HEK293 (cell line): ENCODE measurements around the gene TYSND1.

Source experiments
- TCF7L2 ChIP-seq: IDR thresholded peaks from 2 replicates; pipeline ENCODE4 v1.6.1; 2011; ENCODE audit warnings: low read depth, mild to moderate bottlenecking, inconsistent platforms, low read length, moderate library complexity, borderline replicate concordance
- ZNF214 ChIP-seq: fragments of 450-650 bp; formaldehyde crosslinking; IDR thresholded peaks from 2 replicates; pipeline ENCODE4 v1.5.1; 2017; ENCODE audit warnings: missing biosample characterization, mild to moderate bottlenecking, missing genetic modification characterization, borderline replicate concordance
- ZNF350 ChIP-seq: fragments of 450-650 bp; formaldehyde crosslinking; IDR thresholded peaks from 2 replicates; pipeline ENCODE4 v1.5.0; 2017; ENCODE audit warnings: missing biosample characterization, mild to moderate bottlenecking, missing genetic modification characterization
- ZNF660 ChIP-seq: fragments of 450-650 bp; IDR thresholded peaks from 2 replicates; pipeline ENCODE4 v1.5.1; 2018; ENCODE audit warnings: missing biosample characterization, mild to moderate bottlenecking, missing genetic modification characterization
- TF ChIP-seq, protein P1 (sequence below): fragments of 450-650 bp; formaldehyde crosslinking; IDR thresholded peaks from 2 replicates; pipeline ENCODE4 v1.5.1; 2016; ENCODE audit warnings: missing biosample characterization, missing genetic modification characterization

DNA sequence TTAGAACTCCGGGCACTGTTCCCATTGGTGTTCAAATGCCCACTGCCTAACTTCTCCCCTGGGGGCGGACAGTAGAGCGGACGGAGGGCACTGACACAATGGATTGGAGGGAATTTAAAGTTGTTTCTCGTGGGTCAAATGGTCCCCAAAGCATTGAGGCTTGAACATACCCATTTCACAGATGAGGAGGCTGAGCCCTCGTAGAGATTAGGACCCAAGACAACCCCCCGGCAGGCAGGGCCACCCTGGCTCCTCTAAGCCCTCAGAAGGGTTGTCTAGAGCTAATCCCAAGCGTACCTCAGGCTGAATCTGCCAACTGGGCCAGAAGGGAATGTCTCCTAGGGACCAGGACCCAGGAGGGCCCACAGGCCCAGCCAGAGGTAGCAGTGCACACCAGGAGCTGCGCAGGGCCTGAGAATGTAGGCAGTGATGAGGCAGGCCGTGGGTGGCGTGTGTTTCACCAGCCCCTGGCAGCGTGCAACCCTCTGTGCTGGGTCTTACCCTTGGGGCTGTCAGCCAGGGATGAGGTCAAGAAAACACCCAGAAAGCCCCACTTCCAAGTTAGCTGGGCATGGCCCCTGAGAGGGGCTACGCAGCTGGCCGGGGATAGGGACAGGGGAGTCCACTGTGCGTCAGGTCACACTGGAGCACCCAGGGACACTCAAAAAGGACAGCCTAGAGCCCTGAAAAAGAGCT, 19.7 kb downstream of the TYSND1 start:
- TF ChIP-seq TCF7L2 (no peak), ZNF350 (no peak), ZNF214 (tag by site-specific recombination) (no peak), ZNF660 (tag by site-specific recombination) (no peak)
- TF ChIP-seq, protein P1, sequence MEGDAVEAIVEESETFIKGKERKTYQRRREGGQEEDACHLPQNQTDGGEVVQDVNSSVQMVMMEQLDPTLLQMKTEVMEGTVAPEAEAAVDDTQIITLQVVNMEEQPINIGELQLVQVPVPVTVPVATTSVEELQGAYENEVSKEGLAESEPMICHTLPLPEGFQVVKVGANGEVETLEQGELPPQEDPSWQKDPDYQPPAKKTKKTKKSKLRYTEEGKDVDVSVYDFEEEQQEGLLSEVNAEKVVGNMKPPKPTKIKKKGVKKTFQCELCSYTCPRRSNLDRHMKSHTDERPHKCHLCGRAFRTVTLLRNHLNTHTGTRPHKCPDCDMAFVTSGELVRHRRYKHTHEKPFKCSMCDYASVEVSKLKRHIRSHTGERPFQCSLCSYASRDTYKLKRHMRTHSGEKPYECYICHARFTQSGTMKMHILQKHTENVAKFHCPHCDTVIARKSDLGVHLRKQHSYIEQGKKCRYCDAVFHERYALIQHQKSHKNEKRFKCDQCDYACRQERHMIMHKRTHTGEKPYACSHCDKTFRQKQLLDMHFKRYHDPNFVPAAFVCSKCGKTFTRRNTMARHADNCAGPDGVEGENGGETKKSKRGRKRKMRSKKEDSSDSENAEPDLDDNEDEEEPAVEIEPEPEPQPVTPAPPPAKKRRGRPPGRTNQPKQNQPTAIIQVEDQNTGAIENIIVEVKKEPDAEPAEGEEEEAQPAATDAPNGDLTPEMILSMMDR (tag by site-specific recombination), result no peak
